NCI-H146 (cell line): Measurements from ENCODE around the gene CMYA5.
"Not testable (repeated sequence)": the region's sequence is repeated elsewhere in the genome, so short reads cannot be mapped to it uniquely, and the experiment has no call there.

Experiments
- DNase-seq: peaks from one replicate; lab custom pipeline; 2025; lab: John Stamatoyannopoulos, UW

CMYA5 gene

GRCh38 chr5:79689541-79690466 is at the start of gene CMYA5:
TSS of gene CMYA5 (plus strand) at chr5:79689836. CDS start at chr5:79689908, 72 bp downstream.
- no peak for DNase-seq

DNA sequence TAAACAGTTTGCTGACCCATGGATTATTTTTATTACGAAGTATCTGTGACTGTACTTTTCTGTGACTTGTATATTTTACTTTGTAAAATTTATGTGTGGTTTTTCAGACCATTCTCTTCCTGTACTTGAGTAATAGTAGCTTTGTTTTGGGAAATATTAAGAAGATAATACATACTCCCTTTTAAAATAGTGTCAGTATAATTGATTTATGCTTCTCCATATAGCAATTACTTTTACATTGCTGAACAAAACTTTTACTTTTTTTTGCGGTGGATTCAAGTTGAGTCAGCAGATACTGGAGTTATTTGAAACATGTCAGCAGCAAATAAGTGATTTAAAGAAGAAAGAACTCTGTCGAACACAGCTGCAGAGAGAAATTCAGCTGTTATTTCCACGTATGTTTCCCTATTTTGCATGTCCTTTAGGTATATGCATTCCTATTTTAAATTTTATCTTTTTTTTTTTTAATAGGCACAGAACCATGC is 49.0 kb upstream of the CMYA5 start:
- no peak for DNase-seq

GRCh38 chr5:79641414-79641813 is 48.2 kb upstream of the CMYA5 start:
- no peak for DNase-seq

DNA sequence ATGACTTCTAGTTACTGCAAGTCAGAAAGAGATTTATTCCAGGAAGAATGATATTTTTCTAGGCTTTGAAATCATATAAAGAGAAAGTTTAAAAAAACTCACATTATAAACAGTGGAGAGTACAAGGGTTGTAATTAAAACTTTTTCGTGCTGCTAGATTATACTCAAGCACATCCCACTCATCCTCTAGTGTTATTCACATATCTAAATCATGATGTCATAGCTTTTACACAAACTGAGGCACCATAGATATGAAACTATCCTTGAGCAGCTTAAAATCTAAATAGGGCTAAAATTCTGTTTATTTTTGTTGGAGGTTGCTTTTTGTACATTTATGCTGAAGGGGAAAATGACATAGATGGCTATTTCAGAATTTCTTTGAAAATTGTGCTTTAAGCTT is 47.4 kb upstream of the CMYA5 start:
- DNase-seq, result no peak

- no peak for DNase-seq
Observed at GRCh38 chr5:79653843-79654242, 35.8 kb upstream of the CMYA5 start.

DNA sequence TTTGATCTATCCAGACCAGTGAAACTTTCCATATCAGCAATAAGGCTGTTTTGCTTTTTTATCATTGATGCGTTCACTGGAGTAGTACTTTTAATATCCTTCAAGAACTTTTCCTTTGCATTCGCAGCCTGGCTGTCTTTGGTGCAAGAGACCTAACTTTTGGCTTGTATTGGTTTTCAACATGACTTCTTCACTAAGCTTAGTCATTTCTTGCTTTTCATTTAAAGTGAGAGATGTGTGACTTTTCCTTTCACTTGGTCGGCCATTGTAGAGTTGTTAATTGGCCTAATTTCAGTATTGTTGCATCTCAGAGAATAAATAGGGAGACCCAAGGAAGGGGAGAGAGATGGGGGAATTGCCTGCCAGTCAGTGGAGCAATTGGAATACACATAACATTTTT is 26.4 kb upstream of the CMYA5 start:
- DNase-seq, result no peak

DNA sequence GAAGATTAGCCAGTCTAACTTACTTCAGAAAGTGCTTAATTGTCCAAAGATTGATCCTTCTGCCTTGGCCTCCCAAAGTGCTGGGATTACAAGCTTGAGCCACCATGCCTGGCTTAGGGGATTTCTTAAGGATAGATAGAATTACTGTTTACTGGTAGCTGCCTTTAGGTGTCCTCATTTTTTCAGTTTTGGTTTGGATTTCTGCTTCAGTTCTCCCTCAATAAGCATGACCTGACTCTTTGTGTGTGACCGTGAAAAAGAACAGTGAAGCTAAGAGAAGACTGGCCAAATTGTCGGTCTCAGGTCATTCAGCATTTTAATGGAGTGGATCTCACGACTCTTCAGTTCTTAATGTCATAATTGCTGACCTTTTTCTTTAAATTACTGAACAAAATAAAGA is 22.9 kb upstream of the CMYA5 start:
- DNase-seq, result no peak

DNA sequence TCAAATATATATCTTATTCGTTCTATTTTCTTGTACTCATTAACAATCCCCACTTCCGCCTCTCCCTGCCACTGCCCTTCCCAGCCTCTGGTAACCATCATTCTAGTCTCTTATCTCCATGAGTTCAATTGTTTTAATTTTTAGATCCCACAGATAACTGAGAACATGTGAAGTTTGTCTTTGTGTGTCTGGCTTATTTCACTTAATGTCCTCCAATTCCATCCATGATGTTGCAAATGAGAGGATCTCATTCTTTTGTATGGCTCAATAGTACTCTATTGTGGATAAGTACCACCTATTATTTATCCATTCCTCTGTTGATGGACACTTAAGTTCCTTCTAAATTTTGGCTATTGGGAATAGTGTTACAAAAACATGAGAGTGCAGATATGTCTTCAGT is 17.2 kb upstream of the CMYA5 start:
- DNase-seq, result no peak

DNA sequence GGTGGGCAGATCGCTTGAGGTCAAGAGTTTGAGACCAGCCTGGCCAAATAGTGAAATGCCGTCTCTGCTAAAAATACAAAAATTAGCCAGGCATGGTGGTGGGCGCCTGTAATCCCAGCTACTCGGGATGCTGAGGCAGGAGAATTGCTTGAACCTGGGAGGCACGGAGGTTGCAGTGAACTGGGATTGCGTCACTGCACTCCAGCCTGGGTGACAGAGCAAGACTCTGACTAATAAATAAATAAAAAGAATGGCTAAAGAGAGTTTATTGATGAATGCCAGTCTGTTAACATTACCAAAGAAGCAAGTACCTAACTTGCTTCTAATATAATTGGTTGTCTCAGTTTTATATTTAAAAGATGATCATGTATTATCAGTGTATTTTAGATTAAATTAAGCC is 13.3 kb upstream of the CMYA5 start:
- not testable (repeated sequence) for DNase-seq

- DNase-seq, result not testable (repeated sequence)
Observed at GRCh38 chr5:79682102-79682501, 7.5 kb upstream of the CMYA5 start.

GRCh38 chr5:79684782-79685181 is 4.9 kb upstream of the CMYA5 start:
- no peak for DNase-seq

DNA sequence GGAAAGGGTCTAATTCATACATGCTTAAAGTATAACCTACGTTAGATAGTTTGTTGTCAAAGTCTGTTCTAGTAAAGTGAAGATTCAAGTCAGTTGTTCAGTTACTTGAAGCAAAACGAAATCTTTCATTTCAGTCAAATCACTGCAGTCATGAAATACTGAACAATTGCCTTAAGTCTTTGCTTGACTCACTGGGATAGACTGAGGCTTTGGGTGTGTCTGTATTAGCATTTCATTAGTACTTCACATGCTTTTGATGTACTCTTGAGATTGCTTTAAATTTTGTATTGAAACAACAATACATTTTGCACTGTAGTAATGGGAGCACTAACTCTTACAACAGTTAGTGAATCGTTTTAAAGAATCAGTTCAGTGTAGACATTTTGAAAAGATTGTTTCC is 4.0 kb upstream of the CMYA5 start:
- DNase-seq, result no peak

DNA sequence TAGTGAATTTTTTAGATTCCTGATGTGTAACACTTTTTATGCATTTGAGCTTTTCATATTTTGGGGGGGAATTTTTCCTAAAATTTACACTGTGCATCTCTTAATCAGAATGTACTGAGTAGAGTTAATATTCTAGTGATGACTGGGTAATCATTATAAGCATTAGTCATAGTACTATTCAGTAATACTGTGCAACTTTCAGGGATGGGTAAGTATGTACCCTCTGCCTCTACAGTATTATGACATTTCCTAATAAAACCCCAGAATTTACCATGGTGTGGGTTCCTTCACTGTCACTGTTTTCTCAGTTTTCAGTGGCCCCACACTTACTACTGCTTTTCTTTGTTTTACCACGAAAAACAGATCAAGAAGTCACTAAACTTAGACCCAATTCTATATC is 2.8 kb upstream of the CMYA5 start:
- no peak for DNase-seq

DNA sequence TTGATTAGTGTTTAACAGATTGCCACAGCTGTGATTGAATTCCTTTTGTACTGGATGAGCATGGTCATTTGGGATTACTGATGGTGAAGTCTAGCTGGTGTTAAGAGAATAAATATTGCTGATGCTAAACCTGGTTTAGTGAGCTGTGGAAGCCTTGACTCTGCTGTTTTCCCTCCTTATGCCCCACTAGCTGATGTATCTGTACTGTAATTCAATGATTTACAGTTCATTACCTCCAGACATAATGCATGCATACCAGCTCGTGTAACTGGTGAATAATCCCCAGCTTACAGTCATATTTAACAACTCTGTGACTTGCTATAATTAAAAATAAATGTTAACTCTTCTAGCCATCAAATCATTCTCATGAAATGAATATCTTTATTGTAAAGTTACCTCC is 1.7 kb upstream of the CMYA5 start:
- DNase-seq, result no peak

DNA sequence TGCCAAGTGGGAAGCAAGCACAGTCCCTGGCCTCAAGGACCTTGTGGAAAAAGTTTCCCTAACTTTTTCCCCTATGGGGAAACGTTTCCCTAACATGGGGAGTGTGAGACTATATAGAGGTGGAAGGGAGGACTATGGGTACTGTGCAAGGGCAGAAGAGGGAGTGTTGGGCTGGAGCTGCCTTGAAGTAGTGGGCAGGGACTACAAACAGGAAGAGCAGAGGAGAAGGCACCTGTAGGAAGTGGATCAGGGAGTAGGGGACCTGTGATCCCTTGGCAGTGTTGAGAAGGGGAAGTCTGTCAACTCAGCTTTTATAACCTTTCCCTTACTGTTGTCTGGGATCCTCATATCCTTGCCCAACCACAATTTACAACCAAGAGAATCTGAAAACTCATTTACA is 1.4 kb downstream of the CMYA5 start:
- DNase-seq, result no peak

DNA sequence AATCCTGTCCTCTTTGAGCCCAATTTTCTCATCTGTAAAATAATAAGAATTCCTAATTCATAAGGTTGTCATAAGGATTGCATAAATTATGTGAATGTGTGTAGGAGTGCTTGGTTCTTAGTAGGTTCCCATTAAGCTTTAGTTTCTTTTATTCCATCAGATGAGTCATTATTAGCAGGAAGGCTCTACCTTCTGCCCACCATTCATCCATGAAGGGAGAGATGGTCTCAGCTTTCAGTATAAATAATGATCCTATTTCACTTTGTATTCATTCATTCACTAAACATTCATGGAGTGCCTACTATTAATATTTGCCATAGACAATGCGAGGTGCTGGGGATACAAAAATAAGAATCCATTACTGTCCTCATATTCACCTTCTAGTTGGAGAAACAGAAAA is 3.0 kb downstream of the CMYA5 start:
- DNase-seq, result peak; percentile 29

- no peak for DNase-seq
Observed at GRCh38 chr5:79694183-79694582, 4.5 kb downstream of the CMYA5 start.

GRCh38 chr5:79694652-79695051 is 5.0 kb downstream of the CMYA5 start:
- DNase-seq, result no peak

DNA sequence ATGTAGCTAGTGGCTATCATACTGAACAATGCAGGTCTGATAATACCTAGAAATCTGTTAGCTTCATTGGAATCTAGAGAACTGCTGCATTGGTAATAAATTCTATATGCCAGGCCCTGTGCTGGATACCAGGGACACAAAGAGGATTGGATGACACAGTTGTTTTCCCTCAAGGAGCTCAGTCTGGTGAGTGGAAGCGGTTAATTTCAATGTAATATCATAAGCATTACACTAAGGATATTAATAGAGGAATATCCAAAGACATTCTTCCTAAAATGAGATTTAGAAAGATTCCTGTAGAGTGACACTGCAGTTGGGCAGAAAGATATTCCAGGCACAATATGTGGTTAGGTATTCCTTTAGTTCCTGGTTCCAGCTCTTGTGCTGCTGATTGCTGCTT is 5.9 kb downstream of the CMYA5 start:
- no peak for DNase-seq

DNA sequence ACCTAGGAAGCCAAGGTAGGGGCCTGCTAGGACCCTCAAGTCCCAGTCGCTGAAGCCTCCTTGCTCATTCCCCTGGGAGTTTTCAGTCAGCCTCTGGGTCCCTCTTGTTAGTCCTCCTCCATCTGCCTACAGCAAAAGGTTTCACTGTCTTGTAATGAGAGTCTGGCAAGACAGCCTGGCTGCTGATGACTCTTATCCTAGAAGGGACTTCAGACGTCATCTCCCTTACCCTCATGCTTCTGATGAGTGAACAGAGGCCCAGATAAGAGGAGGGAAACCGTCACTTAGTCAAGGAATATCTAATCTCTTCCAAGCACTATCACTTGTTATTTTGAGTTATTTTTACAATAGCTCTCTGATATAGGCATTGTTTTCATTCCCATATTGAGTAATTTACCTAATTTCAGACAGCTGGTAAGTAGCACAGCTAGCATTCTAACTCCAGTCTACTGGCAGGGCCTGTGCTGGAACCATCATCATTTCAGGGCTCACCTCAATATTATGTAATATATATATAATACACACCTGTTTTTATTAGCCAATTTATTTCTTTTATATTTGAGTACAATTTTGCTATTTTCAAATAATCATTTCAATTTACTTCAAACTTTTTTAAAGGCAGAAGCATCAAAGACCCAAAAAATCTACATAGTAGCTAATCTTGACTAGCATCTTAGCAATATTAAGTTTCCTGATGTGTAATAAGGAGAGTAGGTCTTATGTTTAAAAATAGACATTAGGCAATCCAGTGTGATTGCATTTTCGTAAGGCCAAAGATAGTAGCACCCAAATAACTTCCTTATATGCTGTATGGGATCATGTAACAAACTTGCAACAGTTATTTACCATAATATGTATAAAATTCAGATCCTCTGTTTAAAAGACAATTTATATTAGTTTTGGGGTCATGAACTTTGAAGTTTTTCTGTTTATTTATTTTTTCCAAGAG is 7.9 kb downstream of the CMYA5 start:
- DNase-seq, result no peak

DNA sequence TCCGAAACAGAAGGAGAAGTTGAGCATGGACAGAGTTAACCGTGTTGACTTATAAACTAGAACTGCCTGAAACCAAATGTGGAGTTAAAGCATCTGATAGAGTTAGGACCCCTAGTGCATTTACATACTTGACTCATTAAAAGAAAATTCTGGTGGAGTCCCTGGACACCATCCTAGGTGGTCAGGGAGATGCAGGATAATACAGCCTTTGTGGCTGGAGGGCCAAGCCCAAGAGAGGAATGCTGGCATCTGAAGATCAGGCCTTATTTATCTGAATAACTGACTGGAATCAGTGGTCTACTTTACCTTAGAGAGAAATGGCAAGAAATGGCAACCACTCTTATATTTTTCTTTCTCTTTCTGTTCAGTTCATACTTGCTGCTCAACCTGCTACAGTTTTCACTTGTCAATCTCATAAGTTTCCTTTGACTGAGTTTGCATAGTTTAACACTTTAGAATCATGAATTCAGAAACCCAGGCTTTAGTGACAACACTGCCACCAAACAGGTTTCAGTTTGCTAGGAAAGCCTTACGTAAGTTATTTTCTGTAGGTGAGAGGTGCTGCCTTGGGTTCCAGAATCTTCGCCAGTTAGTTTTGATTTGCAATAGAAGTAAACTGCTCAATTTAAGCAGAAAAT is 10.2 kb downstream of the CMYA5 start:
- DNase-seq, result no peak
